RWPE1 (cell line): ENCODE results near the gene THBD.

Source experiments
- CTCF ChIA-PET: fragments of 350-600 bp; sonication (Branson Sonifier 250); formaldehyde crosslinking; extraction: SDS; loops from one replicate; lab custom pipeline; 2021; lab: Yijun Ruan, JAX
- POLR2A ChIA-PET: fragments of 400-600 bp; formaldehyde crosslinking; extraction: SDS; loops from one replicate; lab custom pipeline; 2020; ENCODE audit warnings: antibody characterized with exemption; ENCODE audit not compliant: low non-redundant PET; lab: Yijun Ruan, JAX
- DNase-seq: peaks from one replicate; pipeline ENCODE4 v3.0.0; 2012; ENCODE audit warnings: low spot score
- H3K27ac ChIP-seq: fragments of 450-650 bp; 2 replicates; pipeline ENCODE4 v1.5.1; 2017
- TF ChIP-seq, protein P1 (sequence below): fragments of 450-650 bp; conservative IDR thresholded peaks from 2 replicates; pipeline ENCODE4 v1.5.1; 2017; ENCODE audit warnings: low read depth, mild to moderate bottlenecking

The THBD gene

DNA sequence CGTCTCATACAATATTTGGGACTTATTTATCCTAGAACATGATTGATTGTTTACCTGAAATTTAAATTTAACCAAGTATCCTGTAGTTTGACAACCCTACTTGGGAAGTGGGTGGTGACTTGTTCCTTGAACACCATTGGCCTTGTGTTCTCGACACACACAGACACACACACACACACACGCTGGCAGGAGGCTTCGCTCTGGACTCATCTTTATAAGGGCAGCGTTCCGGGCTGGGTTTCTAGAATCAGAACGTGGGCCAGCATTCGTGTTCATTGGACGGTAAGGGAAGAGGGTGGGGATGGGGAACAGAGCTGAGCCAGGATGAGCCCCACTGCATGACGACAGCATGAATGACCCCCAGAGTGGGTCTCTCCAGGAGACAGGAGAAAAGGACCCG, 30.5 kb downstream of the THBD start:
- no peak for DNase-seq
- TF ChIP-seq, protein P1, sequence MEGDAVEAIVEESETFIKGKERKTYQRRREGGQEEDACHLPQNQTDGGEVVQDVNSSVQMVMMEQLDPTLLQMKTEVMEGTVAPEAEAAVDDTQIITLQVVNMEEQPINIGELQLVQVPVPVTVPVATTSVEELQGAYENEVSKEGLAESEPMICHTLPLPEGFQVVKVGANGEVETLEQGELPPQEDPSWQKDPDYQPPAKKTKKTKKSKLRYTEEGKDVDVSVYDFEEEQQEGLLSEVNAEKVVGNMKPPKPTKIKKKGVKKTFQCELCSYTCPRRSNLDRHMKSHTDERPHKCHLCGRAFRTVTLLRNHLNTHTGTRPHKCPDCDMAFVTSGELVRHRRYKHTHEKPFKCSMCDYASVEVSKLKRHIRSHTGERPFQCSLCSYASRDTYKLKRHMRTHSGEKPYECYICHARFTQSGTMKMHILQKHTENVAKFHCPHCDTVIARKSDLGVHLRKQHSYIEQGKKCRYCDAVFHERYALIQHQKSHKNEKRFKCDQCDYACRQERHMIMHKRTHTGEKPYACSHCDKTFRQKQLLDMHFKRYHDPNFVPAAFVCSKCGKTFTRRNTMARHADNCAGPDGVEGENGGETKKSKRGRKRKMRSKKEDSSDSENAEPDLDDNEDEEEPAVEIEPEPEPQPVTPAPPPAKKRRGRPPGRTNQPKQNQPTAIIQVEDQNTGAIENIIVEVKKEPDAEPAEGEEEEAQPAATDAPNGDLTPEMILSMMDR: no peak
- ChIA-PET CTCF (interaction anchor here (1.2 kb wide), 1 partner anchor 326 kb away, joined by 5 read pairs; no protein-coding TSS in a partner anchor), POLR2A (no interaction called here)
- H3K27ac ChIP-seq: no peak overlapping the region

DNA sequence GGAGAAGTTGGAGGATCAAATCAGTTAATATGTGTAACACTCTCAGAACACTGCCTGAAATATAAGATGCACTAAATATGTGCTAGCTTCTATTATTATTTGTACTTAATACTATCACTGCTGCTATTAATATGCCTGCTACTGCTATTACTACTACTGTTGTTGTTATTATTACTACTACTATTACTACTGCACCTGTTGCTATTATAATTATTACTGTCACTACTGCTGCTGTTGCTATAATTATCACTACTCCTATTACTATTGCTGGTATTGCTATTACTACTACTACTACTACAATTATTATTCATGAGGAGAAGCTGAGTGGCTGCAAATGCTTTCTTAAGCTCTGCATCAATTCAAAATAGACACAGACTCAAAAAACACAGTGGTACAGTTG, 31.0 kb downstream of the THBD start:
- TF ChIP-seq, protein P1: no peak
- no peak for DNase-seq
- POLR2A ChIA-PET: no interaction called here
- H3K27ac ChIP-seq: no peak overlapping the region
- CTCF ChIA-PET: interaction anchor here (1.2 kb wide), 1 partner anchor 326 kb away, joined by 5 read pairs; no protein-coding TSS in a partner anchor

DNA sequence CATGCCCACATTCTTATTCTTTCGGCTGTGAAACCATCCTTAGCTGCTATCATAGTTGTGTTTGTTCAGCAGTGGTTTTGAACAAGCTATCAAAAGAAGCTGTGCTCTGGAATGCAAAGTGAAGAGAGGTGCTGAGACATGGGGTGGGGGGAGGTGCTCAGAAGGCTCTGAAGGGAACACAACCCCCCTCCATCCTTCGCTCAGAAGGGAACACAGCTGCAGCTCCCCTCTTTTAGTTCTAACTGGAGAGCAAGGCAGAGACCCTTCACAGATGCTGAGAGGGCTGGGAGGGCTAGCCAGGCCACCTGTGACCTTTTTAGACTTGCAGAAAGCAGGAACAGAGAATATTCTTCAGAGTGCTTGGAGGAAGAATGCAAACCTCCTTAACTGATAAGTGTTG, 32.0 kb downstream of the THBD start:
- no peak overlapping the region for H3K27ac ChIP-seq
- TF ChIP-seq, protein P1: no peak
- ChIA-PET POLR2A (no interaction called here), CTCF (no interaction called here)
- no peak for DNase-seq

DNA sequence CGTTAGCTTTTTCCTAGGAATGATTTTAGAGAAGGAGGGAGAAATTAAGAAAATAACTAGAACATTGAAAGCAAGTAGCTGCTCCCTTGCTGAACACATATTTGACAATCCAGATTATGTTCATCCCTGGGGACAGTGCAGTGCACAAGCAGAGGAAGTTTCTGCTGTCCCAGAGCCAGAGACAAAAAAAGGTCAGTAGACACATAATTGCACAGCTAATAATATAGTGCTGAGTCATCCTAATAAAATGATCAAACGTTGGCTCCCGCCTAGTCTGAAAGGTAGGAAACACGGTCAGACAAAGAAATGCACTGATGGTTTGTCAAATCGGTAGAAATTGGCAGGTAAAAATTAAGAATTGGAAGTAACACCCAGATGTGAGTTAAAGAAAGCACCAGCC, 36.0 kb downstream of the THBD start:
- TF ChIP-seq, protein P1: no peak
- no peak overlapping the region for H3K27ac ChIP-seq
- CTCF ChIA-PET: interaction anchor here (1.0 kb wide), 1 partner anchor 327 kb away, joined by 4 read pairs; no protein-coding TSS in a partner anchor
- DNase-seq: peak; percentile 44
- POLR2A ChIA-PET: no interaction called here

DNA sequence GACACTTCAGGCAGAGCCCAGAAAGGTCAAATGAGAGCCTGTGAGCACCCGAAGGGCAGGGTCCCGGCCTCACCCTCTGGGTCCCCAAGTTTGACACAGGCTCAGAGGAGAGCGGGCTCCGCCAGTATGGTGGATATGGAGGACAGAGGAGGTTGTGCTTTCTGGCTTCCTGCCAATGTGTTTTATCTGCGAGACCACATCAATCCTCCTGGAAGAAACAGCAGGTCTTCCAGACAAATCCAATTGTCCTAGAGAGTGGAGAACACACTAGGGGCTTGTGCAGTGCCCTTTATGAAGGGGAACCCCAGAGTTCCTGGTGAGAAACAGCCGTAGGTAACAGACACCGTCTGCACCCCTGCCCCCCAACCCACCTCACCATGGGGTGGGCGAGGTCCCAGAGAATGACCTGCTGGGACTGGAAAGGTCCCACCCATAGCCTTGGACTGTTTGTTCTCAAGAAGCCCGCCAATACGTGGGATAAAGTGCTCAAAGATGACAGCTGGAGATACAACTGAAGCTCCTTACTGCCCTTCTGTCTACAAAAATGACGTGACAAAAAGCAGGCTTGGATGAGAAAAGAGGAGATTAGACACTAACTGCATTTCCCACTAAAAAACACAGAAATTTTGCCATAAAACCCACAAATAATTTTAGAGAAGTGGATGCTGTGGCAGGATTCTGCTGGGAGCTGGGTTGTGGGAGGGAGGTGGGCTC, 38.3 kb downstream of the THBD start:
- TF ChIP-seq, protein P1: no peak
- ChIA-PET CTCF (no interaction called here), POLR2A (no interaction called here)
- no peak overlapping the region for H3K27ac ChIP-seq
- no peak for DNase-seq

DNA sequence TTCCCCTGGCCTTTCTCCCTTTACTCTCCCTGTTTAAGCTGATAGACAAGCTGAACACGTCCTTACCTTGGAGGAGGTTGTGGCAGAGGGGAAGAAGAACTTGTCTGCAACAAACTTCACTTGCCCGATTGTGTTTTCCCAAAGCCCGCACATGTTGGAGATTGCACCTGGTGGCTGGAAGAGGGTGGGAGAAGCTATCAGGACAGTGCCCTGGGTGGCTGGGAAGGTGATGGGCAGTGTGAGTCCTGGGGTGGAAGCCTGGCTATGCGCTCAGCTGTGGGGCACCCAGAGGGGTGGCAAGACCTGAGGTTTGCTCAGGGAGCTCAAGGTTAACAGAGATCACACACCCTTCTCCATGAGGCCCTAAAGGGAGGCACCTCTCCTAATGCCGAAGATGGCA, 39.4 kb downstream of the THBD start:
- H3K27ac ChIP-seq: no peak overlapping the region
- CTCF ChIA-PET: no interaction called here
- POLR2A ChIA-PET: no interaction called here
- no peak for DNase-seq
- TF ChIP-seq, protein P1: no peak
